H4 (cell line): ENCODE results near the gene FIZ1. TPM values are rescaled to one million over a fixed set of nuclear protein-coding genes. Genes with fewer than 3 reads are reported as not detected.

ENCODE experiments used
- DNase-seq: peaks from one replicate; pipeline ENCODE4 v3.0.0-alpha.2; 2015; ENCODE audit warnings: low spot score
- total RNA-seq: library from RNA; depleted of rRNA; stranded (reverse); fragments of >200 nt; shearing (Covaris generic); gene quantifications from 2 replicates; pipeline ENCODE4 v1.2.3, GENCODE V29; 2014; rRNA removed

The FIZ1 gene
- total RNA-seq, 1 experiment from 2014 or later: 7.8 TPM

- DNase-seq: no peak
These were observed 55.8 kb downstream of the FIZ1 start for GRCh38 chr19:55543567-55543966.

- DNase-seq: no peak
These were observed 56.9 kb downstream of the FIZ1 start for GRCh38 chr19:55542292-55542855.

Other genes with a start within 250 kb of the FIZ1 start
- gene COX6B2, start 244.8 kb downstream of the FIZ1 start, total RNA-seq: 0.95 TPM in 1 of 2 replicates, not detected in the other
- gene GARIN5B, start 236.3 kb downstream of the FIZ1 start, total RNA-seq: not detected in 2 replicates
- gene IL11, start 229.1 kb downstream of the FIZ1 start, total RNA-seq: 1.4 and 1.8 TPM in 2 replicates
- gene TMEM190, start 222.7 kb downstream of the FIZ1 start, total RNA-seq: not detected in 2 replicates
- gene TMEM238, start 215.2 kb downstream of the FIZ1 start, total RNA-seq: not detected in 2 replicates
- 1,100 and 1,282 TPM in 2 replicates for gene RPL28, start 213.6 kb downstream of the FIZ1 start, total RNA-seq
- 284 and 324 TPM in 2 replicates for gene UBE2S, start 191.7 kb downstream of the FIZ1 start, total RNA-seq
- not detected in 2 replicates for gene SHISA7, start 156.2 kb downstream of the FIZ1 start, total RNA-seq
- gene ISOC2, start 137.9 kb downstream of the FIZ1 start, total RNA-seq: 187 and 279 TPM in 2 replicates
- gene C19orf85, start 134.8 kb downstream of the FIZ1 start, total RNA-seq: not detected in 2 replicates
- 1.4 and 3.9 TPM in 2 replicates for gene ZNF628, start 122.9 kb downstream of the FIZ1 start, total RNA-seq
- gene NAT14, start 114.3 kb downstream of the FIZ1 start, total RNA-seq: 28.0 and 28.9 TPM in 2 replicates
- 0.23 and 0.29 TPM in 2 replicates for gene SSC5D, start 111.1 kb downstream of the FIZ1 start, total RNA-seq
- not detected in 2 replicates for gene SBK2, start 62.4 kb downstream of the FIZ1 start, total RNA-seq
- gene SBK3, start 54.0 kb downstream of the FIZ1 start, total RNA-seq: not detected in 2 replicates
- gene ZNF579, start 18.7 kb downstream of the FIZ1 start, total RNA-seq: 2.5 and 4.6 TPM in 2 replicates
- 16.7 and 21.9 TPM in 2 replicates for gene ZNF524, start 771 bp upstream of the FIZ1 start, total RNA-seq
- 1.0 TPM in 2 replicates for gene ZNF865, start 6.1 kb upstream of the FIZ1 start, total RNA-seq
- 5.2 and 7.2 TPM in 2 replicates for gene ZNF784, start 25.0 kb upstream of the FIZ1 start, total RNA-seq
- gene ZNF580, start 41.5 kb upstream of the FIZ1 start, total RNA-seq: 9.6 and 19.2 TPM in 2 replicates
- gene ZNF581, start 44.1 kb upstream of the FIZ1 start, total RNA-seq: 28.9 and 29.5 TPM in 2 replicates
- gene CCDC106, start 48.7 kb upstream of the FIZ1 start, total RNA-seq: 0.45 and 2.4 TPM in 2 replicates
- gene U2AF2, start 55.5 kb upstream of the FIZ1 start, total RNA-seq: 95.5 and 121 TPM in 2 replicates
- gene EPN1, start 75.7 kb upstream of the FIZ1 start, total RNA-seq: 43.6 and 59.6 TPM in 2 replicates
- gene NLRP9, start 138.9 kb upstream of the FIZ1 start, total RNA-seq: not detected in 2 replicates
- 7.7 and 12.4 TPM in 2 replicates for gene RFPL4A, start 159.6 kb upstream of the FIZ1 start, total RNA-seq
- 1.8 TPM in 1 of 2 replicates, not detected in the other for gene RFPL4AL1, start 169.6 kb upstream of the FIZ1 start, total RNA-seq
- gene NLRP11, start 232.5 kb upstream of the FIZ1 start, total RNA-seq: 2.1 and 2.4 TPM in 2 replicates
- gene NLRP4, start 237.0 kb upstream of the FIZ1 start, total RNA-seq: 4.7 and 7.9 TPM in 2 replicates